B cell (primary cell): ENCODE results near the gene GTF3C2.

Experiments used
- CTCF ChIP-seq: fragments of 200-600 bp; IDR thresholded peaks from one replicate; pipeline ENCODE4 v1.8.0; 2022; ENCODE audit warnings: antibody characterized with exemption, mild to moderate bottlenecking
- EZH2 ChIP-seq: IDR thresholded peaks from 2 replicates; pipeline ENCODE4 v1.6.1; 2012; ENCODE audit warnings: borderline replicate concordance, low read depth, mild to moderate bottlenecking, moderate library complexity, low read length; ENCODE audit not compliant: insufficient read depth, poor library complexity, severe bottlenecking

- TF ChIP-seq CTCF: no peak
- TF ChIP-seq EZH2: no peak
Measured at GRCh38 chr2:27398962-27399361, 42.4 kb upstream of the GTF3C2 start.
